Measurements from ENCODE around the gene SLC22A12.

- TF ChIP-seq CTCF (IDR thresholded peaks at IDR 0.05) (no peak), POLR2A (IDR thresholded peaks at IDR 0.05) (no peak)
Measured at GRCh38 chr11:64562723-64563351, 28.2 kb upstream of the SLC22A12 start.
